Pancreas (tissue), 10 donors: Measurements from ENCODE around the gene CDKL1. TPM values are rescaled to one million over a fixed set of nuclear protein-coding genes. Genes with fewer than 3 reads are reported as not detected.

ENCODE experiments used
- ATAC-seq, 4 donors: fragments of 200-7000 bp; cut with Tn5 transposase; one replicate each; pipeline versions ENCODE4 v1.8.0 to v1.9.1; 2020; ENCODE audit warnings: mild to moderate bottlenecking in 4 of 4, moderate library complexity in 4 of 4
- DNase-seq, 6 donors: peaks; one replicate each; pipeline ENCODE4 v3.0.0-alpha.2; 2020
- FAIRE-seq: peaks from 2 replicates; lab custom pipeline; 2012; peaks lifted over from hg19 to GRCh38; lab: Jason Lieb, UNC
- H3K27ac ChIP-seq, 4 donors: fragments of 200-600 bp; sonication (generic); 1 replicate in 3 of 4; 2 replicates in 1 of 4; pipeline versions ENCODE4 v1.5.0 to v1.8.0; 2020
- H3K27me3 ChIP-seq, 4 donors: fragments of 200-600 bp; one replicate each; pipeline ENCODE4 v1.8.0; 2021
- H3K36me3 ChIP-seq, 3 donors: fragments of 200-600 bp; sonication (generic) in 1 of 3; one replicate each; pipeline versions ENCODE4 v1.5.0 to v1.8.0; 2020 to 2021
- H3K4me1 ChIP-seq, 3 donors: fragments of 200-600 bp; one replicate each; pipeline ENCODE4 v1.8.0; 2021
- H3K4me3 ChIP-seq, 4 donors: fragments of 200-600 bp; sonication (generic) in 2 of 4; one replicate each; pipeline versions ENCODE4 v1.5.0 to v1.8.0; 2020 to 2021
- H3K9me3 ChIP-seq, 4 donors: fragments of 200-600 bp; one replicate each; pipeline ENCODE4 v1.8.0; 2021
- WGBS, 2 donors: extraction: QIAGEN DNeasy Blood & Tissue Kit; methylation state at CpG; one replicate each; pipeline ENCODE4 v1.1.7; 2013; 5-methylcytosine and 5-hydroxymethylcytosine counted together
- intact Hi-C, 3 donors: fragments of 100-400 bp; cut with DNase I; formaldehyde crosslinking; loops; one replicate each; pipeline versions ENCODE4 v1.11.1 to v1.14.2; 2022
- polyA plus RNA-seq, 2 donors: library from polyadenylated mRNA; stranded (reverse); fragments of 200-250 nt; gene quantifications; one replicate each; pipeline ENCODE4 v1.2.3, GENCODE V29; 2013
- total RNA-seq, 6 donors: library from RNA; stranded (reverse); fragmentation: NEBNext Ultra II Directional in 4 of 6; extraction: Animal tissue kit (Norgen Biotek cat#: 25700) in 4 of 6; gene quantifications; one replicate each; pipeline versions ENCODE4 v1.2.1 to v1.2.4, GENCODE V29; 2021 to 2023
- TF ChIP-seq, protein P1 (sequence below), 4 donors: fragments of 200-600 bp; sonication (generic) in 3 of 4; IDR thresholded peaks; one replicate each; pipeline versions ENCODE4 v1.5.0 to v1.8.0; 2021; ENCODE audit warnings: antibody characterized with exemption in 4 of 4
- donor health status: healthy with polysubstance abuse.
- donor health status: DM: no; HTN: no; CAD: no; lungs with moderate emphysema.
- donor health status: DM: no; HTN: no; CAD: no.
- donor health status: control.
- donor health status: control.
- donor health status: Bipolar disorder and iron deficiency.
- donor health status: DM: yes; HTN: yes; CAD: no.
- donor health status: DM: no; HTN: no; CAD: no.
- donor health status: DM: no; HTN: no; CAD: no.
- donor health status: DM: yes; HTN: yes; CAD: no.

CDKL1 gene
- total and polyA plus RNA-seq, 8 donors = 0.56 to 5.5 (median 3.7) TPM

DNA sequence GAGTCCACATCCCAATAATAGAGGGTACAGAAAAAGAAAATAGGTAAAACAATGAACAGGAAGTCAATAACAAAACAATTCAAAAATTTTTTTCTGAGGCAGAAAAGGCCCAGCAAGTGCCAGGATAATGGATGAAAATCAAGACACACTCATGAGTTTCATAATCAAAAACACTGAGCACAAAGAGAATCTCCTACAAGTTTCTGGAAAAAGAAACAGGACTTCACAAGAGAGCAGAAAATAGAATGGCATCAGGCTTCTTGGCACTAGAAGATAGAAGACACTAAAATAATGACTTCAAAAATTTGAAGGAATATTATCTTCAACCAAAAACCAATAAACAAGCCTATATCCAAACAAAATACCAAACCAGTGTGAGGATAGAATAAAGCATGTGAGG is 47.7 kb downstream of the CDKL1 start:
- intact Hi-C loops = no loop called here
- TF ChIP-seq, protein P1, sequence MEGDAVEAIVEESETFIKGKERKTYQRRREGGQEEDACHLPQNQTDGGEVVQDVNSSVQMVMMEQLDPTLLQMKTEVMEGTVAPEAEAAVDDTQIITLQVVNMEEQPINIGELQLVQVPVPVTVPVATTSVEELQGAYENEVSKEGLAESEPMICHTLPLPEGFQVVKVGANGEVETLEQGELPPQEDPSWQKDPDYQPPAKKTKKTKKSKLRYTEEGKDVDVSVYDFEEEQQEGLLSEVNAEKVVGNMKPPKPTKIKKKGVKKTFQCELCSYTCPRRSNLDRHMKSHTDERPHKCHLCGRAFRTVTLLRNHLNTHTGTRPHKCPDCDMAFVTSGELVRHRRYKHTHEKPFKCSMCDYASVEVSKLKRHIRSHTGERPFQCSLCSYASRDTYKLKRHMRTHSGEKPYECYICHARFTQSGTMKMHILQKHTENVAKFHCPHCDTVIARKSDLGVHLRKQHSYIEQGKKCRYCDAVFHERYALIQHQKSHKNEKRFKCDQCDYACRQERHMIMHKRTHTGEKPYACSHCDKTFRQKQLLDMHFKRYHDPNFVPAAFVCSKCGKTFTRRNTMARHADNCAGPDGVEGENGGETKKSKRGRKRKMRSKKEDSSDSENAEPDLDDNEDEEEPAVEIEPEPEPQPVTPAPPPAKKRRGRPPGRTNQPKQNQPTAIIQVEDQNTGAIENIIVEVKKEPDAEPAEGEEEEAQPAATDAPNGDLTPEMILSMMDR (IDR thresholded peaks at IDR 0.05) = no peak
- no peak for ATAC-seq
- no peaks in the 10 kb centered on the region for H3K36me3 ChIP-seq
- H3K27ac ChIP-seq = no peak overlapping the region
- no peak for FAIRE-seq
- H3K9me3 ChIP-seq = no peaks in the 10 kb centered on the region
- DNase-seq = no peak
- H3K4me1 ChIP-seq = peaks cover 0 to 7% (median 0%) of the 10 kb centered on the region in 3 donors
- no peak overlapping the region for H3K4me3 ChIP-seq
- no peaks in the 10 kb centered on the region for H3K27me3 ChIP-seq

DNA sequence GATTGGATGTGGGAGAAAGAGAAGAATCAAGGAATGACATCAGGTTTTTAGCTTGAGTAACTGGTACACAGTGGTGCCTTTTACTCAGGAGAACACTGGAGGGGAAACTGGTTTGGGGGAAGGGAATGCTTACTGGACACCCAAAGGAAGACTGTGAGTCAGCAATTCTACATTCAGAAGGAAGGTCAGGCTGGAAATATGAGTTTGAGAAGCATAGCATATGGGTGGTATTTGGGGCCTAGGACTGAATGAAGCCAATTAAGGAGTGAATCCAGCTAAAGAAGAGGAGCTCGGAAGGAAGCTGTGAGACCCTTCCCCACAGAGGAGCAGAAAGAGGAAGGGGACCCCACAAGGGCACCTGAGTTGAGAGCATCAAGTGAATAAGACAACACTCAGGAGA is 49.2 kb downstream of the CDKL1 start:
- no peak for DNase-seq
- intact Hi-C loops = no loop called here
- H3K36me3 ChIP-seq = no peaks in the 10 kb centered on the region
- peaks cover 0 to 7% (median 0%) of the 10 kb centered on the region in 3 donors for H3K4me1 ChIP-seq
- H3K9me3 ChIP-seq = no peaks in the 10 kb centered on the region
- H3K27me3 ChIP-seq = no peaks in the 10 kb centered on the region
- no peak for FAIRE-seq
- no peak overlapping the region for H3K4me3 ChIP-seq
- peak; percentile 61 to 81 (median 72) for ATAC-seq
- TF ChIP-seq, protein P1 (IDR thresholded peaks at IDR 0.05) = no peak
- no peak overlapping the region for H3K27ac ChIP-seq
- 48 to 93% methylated on average over 1 of the region's 1 CpG for WGBS, 2 donors

DNA sequence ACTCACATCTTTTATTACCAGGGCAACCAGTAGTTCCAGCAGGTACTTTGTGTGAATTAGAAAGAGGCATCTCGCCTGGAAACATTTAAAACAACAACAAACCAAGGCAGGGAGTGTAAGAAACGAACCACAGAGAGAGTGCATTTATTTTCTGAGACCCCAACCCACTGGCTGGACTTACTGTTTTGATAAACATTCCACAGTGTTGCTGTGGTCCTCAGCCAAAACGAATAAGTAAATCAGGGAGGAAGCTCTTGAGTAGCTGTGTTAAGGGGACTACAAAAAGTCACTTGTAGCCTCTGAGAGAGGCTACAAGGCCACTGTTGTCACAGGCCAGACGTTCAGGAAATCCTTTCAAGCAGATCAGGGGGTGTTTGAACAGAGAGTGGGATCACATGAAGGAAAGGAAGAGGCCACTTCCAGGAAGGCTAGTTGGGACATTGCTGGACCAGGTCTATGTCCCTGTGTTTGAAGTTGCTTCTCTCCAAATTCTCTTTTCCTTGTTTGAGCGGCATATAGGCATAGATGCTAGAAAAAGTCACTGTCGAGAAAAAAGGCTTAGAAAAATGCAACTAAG is 50.7 kb downstream of the CDKL1 start:
- DNase-seq = no peak
- no peak for FAIRE-seq
- no peak for ATAC-seq
- WGBS, 2 donors = 62 to 63% methylated on average over 6 of the region's 6 CpGs
- H3K36me3 ChIP-seq = no peaks in the 10 kb centered on the region
- TF ChIP-seq, protein P1 (IDR thresholded peaks at IDR 0.05) = no peak
- no peaks in the 10 kb centered on the region for H3K9me3 ChIP-seq
- no peak overlapping the region for H3K27ac ChIP-seq
- H3K4me1 ChIP-seq = peaks cover 0 to 7% (median 0%) of the 10 kb centered on the region in 3 donors
- H3K27me3 ChIP-seq = no peaks in the 10 kb centered on the region
- no peak overlapping the region for H3K4me3 ChIP-seq
- intact Hi-C loops = no loop called here

DNA sequence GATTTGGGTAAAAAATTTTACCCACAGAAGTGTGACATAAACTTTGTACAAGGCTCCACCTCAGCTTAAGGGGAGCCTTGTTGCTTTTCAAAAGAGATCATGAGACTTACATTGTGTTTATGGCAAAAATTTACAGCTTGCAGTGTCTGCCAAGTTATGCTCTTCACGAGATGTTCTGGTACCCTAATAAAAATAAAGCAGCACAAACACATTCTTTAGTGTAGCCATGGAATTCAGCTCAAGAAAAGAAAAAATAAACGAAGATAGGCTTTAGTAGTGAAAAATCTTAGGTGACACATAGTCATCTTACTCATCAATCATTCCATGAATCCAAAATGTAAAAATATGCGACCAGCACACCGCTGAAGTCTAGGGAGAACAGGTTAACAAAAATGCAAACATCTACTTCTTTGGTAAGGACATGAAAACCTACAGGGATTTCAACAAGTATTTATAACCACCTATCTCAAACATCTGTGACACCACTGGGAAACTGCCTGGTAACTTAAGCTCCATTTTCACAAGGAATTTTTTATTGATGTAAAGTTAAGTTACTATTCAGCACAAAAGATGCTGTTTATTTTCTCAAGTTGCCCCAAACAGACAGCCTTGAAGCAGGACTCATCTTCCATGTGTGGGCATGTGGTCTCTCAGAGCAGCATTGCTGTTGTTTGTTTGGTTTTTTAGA is 51.7 kb downstream of the CDKL1 start:
- FAIRE-seq = no peak
- H3K4me3 ChIP-seq = no peak overlapping the region
- no peak for DNase-seq
- intact Hi-C loops = no loop called here
- no peaks in the 10 kb centered on the region for H3K27me3 ChIP-seq
- H3K27ac ChIP-seq = no peak overlapping the region
- H3K4me1 ChIP-seq = peaks cover 0 to 7% (median 0%) of the 10 kb centered on the region in 3 donors
- H3K9me3 ChIP-seq = no peaks in the 10 kb centered on the region
- TF ChIP-seq, protein P1 (IDR thresholded peaks at IDR 0.05) = no peak
- ATAC-seq = no peak
- 69 to 70% methylated on average over 4 of the region's 4 CpGs for WGBS, 2 donors
- no peaks in the 10 kb centered on the region for H3K36me3 ChIP-seq
